GM21526 (cell line): ENCODE results near the gene C1R.

ENCODE experiments used
- ATAC-seq: cut with Tn5 transposase; IDR thresholded peaks from one replicate; pipeline ENCODE4 v1.9.1; 2021; ENCODE audit warnings: moderate library complexity; ENCODE audit not compliant: unreplicated experiment, low FRiP score

C1R gene

GRCh38 chr12:7092229-7092985 is at the start of gene C1R:
TSS of gene C1R (minus strand) at chr12:7092445. CDS start at chr12:7092388, 57 bp downstream.
- ATAC-seq = no peak

- no peak for ATAC-seq
These were observed 49.2 kb upstream of the C1R start for GRCh38 chr12:7141351-7142005.

GRCh38 chr12:7139200-7139599 is 47.0 kb upstream of the C1R start:
- ATAC-seq = no peak

GRCh38 chr12:7137908-7138307 is 45.7 kb upstream of the C1R start:
- ATAC-seq = no peak

GRCh38 chr12:7136676-7137075 is 44.4 kb upstream of the C1R start:
- no peak for ATAC-seq

- ATAC-seq = no peak
These were observed 43.8 kb upstream of the C1R start for GRCh38 chr12:7136071-7136470.

GRCh38 chr12:7134396-7135166 is 42.3 kb upstream of the C1R start:
- no peak for ATAC-seq

- ATAC-seq = no peak
These were observed 39.2 kb upstream of the C1R start for GRCh38 chr12:7131502-7131866.

GRCh38 chr12:7130701-7131501 is 38.7 kb upstream of the C1R start:
- ATAC-seq = no peak

- peak; percentile 67 for ATAC-seq
These were observed 37.8 kb upstream of the C1R start, which contains the start of gene CLSTN3 for GRCh38 chr12:7129872-7130691. TSS of gene CLSTN3 (plus strand) at chr12:7130371. CDS start at chr12:7130649, 278 bp downstream.

GRCh38 chr12:7129287-7129871 is 37.1 kb upstream of the C1R start:
- peak; percentile 8 for ATAC-seq

- ATAC-seq = no peak
These were observed 36.5 kb upstream of the C1R start, which contains the start of gene RBP5 for GRCh38 chr12:7128681-7129286. TSS of gene RBP5 (minus strand) at chr12:7128889. CDS start at chr12:7128775, 114 bp downstream.

- no peak for ATAC-seq
These were observed 35.8 kb upstream of the C1R start for GRCh38 chr12:7127916-7128626.

- no peak for ATAC-seq
These were observed 33.5 kb upstream of the C1R start for GRCh38 chr12:7125632-7126227.

- ATAC-seq = no peak
These were observed 31.7 kb upstream of the C1R start for GRCh38 chr12:7123806-7124522.

GRCh38 chr12:7122811-7123769 is 30.8 kb upstream of the C1R start:
- ATAC-seq = no peak
